ENCODE results near the gene WDR5. TPM values are rescaled to one million over a fixed set of nuclear protein-coding genes. Genes with fewer than 3 reads are reported as not detected.

WDR5 gene
- total RNA-seq, 1 donor = 19.9 TPM

GRCh38 chr9:134200730-134201129 lies 64.8 kb downstream of the WDR5 start:
- no peak for TF ChIP-seq CTCF (IDR thresholded peaks at IDR 0.05; ENCODE audit: insufficient read depth, low read length)
- H3K4me3 ChIP-seq (ENCODE audit: low read depth, low read length) = no peak overlapping the region
- DNase-seq (ENCODE audit: low read depth) = no peak

DNA sequence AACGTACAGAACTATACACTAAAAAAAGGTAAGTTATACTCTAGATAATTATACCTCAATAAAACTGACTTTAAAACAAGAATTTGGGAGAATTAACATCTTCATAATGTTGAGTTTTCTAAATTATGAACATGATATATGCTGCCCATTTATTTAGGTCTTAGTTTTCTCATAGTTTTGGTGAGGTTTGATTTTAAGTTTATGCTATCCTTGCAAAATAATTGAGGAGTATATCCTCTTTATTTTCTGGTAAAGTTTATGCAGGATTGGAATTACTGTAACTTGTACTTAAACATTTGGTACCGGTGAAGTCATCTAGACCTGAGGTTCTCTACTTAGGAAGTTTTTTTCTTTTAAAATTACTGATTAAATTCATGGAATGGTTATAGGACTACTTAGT lies 67.3 kb downstream of the WDR5 start:
- DNase-seq (ENCODE audit: low read depth) = no peak
- no peak for TF ChIP-seq CTCF (IDR thresholded peaks at IDR 0.05; ENCODE audit: insufficient read depth, low read length)

GRCh38 chr9:134204041-134204440 lies 68.2 kb downstream of the WDR5 start:
- no peak overlapping the region for H3K4me3 ChIP-seq (ENCODE audit: low read depth, low read length)
- no peak for TF ChIP-seq CTCF (IDR thresholded peaks at IDR 0.05; ENCODE audit: insufficient read depth, low read length)
- DNase-seq (ENCODE audit: low read depth) = no peak

More for the DNA sequence above, 67.3 kb downstream of the WDR5 start:
- no peak overlapping the region for H3K4me3 ChIP-seq (ENCODE audit: low read depth, low read length)

DNA sequence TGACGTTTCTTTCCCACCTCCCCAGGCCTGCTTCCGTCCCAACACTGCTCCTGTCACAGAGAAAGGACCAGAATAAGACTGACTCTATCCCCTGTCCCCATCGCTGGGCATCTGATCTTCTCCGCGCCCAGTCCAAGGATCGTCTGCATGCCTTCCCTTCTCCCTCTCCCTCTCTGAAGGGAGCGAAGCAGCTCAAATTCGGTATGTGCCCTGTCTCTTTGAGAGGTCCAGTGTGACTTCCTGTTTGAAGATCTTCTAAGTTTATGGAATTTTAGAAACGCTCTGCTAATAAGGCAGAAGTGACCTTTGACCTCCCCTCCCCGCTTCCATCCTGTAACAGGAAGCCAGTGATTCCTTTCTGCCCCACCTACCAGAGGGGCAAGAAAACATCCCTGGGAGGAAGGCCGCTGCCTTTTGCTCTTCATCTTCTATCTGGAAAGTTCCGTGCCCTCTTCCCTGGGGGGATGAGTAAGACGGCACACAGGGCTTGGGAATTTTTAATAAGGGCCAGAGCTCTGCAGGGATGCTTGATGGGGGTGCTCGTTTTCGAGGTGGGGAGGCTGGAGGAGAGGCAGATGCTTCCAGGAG lies 69.2 kb downstream of the WDR5 start:
- no peak for TF ChIP-seq CTCF (IDR thresholded peaks at IDR 0.05; ENCODE audit: insufficient read depth, low read length)
- H3K4me3 ChIP-seq (ENCODE audit: low read depth, low read length) = no peak overlapping the region
- peak; percentile 9 for DNase-seq (ENCODE audit: low read depth)

DNA sequence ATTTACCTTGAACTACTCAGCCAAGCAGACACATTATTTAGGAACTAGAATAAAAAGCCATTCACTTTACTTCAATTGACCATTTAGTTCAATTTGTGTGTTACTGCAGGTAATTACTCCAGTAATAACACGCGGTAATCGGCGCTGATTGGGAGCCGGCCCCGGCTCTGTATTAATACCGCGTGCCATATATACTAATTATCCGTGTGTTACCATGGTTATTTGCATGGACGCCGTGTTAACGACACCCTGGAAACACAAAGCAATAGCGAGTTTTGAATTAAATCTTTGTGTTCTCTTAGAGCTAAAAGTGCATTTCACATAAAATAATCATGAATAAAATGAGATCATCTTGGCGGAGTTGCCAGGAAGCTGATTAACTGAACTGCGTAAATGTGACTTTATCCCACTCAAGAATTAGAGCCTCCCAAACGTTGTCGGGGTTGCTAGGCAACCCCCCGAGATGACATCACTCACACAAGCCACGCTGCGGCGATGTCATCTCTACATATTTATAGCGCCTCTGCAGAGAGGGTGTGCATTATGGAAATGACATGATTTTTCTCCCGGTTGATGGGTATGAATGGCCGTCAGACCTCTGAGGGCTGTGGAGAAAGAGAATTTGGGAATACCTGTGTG lies 69.9 kb downstream of the WDR5 start:
- no peak for TF ChIP-seq CTCF (IDR thresholded peaks at IDR 0.05; ENCODE audit: insufficient read depth, low read length)
- H3K4me3 ChIP-seq (ENCODE audit: low read depth, low read length) = no peak overlapping the region
- DNase-seq (ENCODE audit: low read depth) = peak; percentile 66

- TF ChIP-seq CTCF (IDR thresholded peaks at IDR 0.05; ENCODE audit: insufficient read depth, low read length) = no peak
- H3K4me3 ChIP-seq (ENCODE audit: low read depth, low read length) = no peak overlapping the region
- DNase-seq (ENCODE audit: low read depth) = no peak
Observed at GRCh38 chr9:134206311-134207300, 70.7 kb downstream of the WDR5 start.

Data from fibroblast of the aortic adventitia (primary cell).